Progenitor cell of endocrine pancreas (in vitro differentiated cells): ENCODE data around the gene KRTAP21-1. TPM values are rescaled to one million over a fixed set of nuclear protein-coding genes. Genes with fewer than 3 reads are reported as not detected.

Source experiments
- DNase-seq: peaks from one replicate; pipeline ENCODE4 v3.0.0; 2021; ENCODE audit warnings: low spot score; ENCODE audit not compliant: unreplicated experiment
- H3K27ac Mint-ChIP-seq: 2 replicates; pipeline ENCODE4 v1.8.0; 2021; ENCODE audit warnings: mild to moderate bottlenecking, moderate library complexity, mixed read lengths
- H3K27me3 Mint-ChIP-seq: 2 replicates; pipeline ENCODE4 v1.8.0; 2021; ENCODE audit warnings: mixed read lengths
- H3K36me3 Mint-ChIP-seq: 2 replicates; pipeline ENCODE4 v1.8.0; 2022; ENCODE audit warnings: mixed read lengths; ENCODE audit not compliant: insufficient read depth
- H3K4me1 Mint-ChIP-seq: 2 replicates; pipeline ENCODE4 v1.8.0; 2021; ENCODE audit warnings: low read depth, mixed read lengths
- H3K4me3 Mint-ChIP-seq: 2 replicates; pipeline ENCODE4 v1.8.0; 2021; ENCODE audit warnings: low read depth, mild to moderate bottlenecking, moderate library complexity, mixed read lengths
- H3K9me3 Mint-ChIP-seq: 2 replicates; pipeline ENCODE4 v1.8.0; 2021; ENCODE audit warnings: low read depth, mixed read lengths
- CTCF ChIP-seq: fragments of 200-600 bp; sonication (generic); IDR thresholded peaks from one replicate; pipeline ENCODE4 v1.5.0; 2021; ENCODE audit warnings: antibody characterized with exemption, mild to moderate bottlenecking; ENCODE audit not compliant: unreplicated experiment
- total RNA-seq: library from RNA; stranded (reverse); gene quantifications from 2 replicates; pipeline ENCODE4 v1.2.1, GENCODE V29; 2021

The KRTAP21-1 gene
- total RNA-seq, 1 donor from 2014 or later, result not detected

DNA sequence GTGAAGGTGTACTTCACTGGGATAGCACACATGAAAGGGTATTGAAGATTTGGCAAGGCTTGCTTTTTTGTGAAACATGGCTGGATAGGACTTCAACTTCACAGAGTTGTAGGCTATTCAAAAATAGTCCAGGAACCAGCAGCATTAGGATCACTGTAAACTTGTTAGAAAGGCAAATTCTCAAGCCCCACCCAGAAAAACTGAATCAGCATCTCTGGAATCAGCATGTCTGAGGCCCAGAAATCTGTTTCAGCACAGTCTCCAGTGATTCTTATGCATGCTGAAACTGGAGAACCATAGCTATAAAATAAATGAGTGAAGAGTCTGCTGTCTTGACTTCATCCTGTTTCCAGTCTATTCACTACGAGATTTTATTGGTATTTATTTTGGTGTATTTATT is 28.5 kb downstream of the KRTAP21-1 start:
- Mint-ChIP-seq H3K27me3 (peaks cover 10% of the 10 kb centered on the region), H3K36me3 (no peaks in the 10 kb centered on the region), H3K9me3 (peaks cover 23% of the 10 kb centered on the region), H3K27ac (no peak overlapping the region), H3K4me3 (no peak overlapping the region), H3K4me1 (no peaks in the 10 kb centered on the region)
- DNase-seq, result no peak
- no peak for TF ChIP-seq CTCF

- Mint-ChIP-seq H3K27ac (no peak overlapping the region), H3K27me3 (no peaks in the 10 kb centered on the region), H3K4me3 (no peak overlapping the region), H3K4me1 (no peaks in the 10 kb centered on the region), H3K9me3 (peaks cover 11% of the 10 kb centered on the region), H3K36me3 (no peaks in the 10 kb centered on the region)
- DNase-seq, result no peak
- no peak for TF ChIP-seq CTCF
Measured at GRCh38 chr21:30719401-30719800, 35.8 kb downstream of the KRTAP21-1 start.

DNA sequence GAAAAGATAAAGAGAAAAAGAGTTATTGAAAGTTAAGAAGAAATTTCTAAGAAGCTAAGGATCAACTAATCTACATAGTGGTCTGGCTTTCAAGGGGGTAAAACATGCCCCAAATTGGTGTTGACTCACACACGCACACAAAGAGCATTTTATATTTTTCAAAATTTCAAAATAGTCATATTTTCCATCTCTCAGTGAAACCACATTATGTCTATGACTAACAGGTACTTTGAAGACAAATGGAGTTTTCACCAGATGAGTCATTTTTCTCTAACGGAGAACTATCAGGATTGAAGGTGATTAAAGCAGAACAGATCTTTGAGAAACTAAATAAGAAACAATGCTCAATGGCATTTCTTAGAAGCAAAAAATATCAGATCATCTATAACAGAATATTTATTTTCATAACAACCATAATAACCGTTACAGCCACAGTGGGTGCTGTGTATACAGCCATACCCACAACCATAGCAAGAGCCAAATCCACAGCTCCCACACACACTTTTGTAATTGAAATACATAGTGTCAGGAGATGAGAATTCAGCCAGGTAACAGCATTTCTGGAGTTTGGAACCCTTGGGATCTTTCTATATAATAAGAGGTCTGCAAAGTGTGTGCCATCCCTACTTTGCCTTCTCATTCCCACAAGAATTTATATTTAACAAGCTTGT is 36.9 kb downstream of the KRTAP21-1 start, which contains the start of gene KRTAP21-3:
Gene KRTAP21-3, minus strand, starts transcription at position 539 of the 671 bp plus-strand sequence. Its CDS starts 18 bp downstream, at position 521.
- Mint-ChIP-seq H3K4me3 (no peak within 1 kb of the TSS), H3K36me3 (no peaks in the 10 kb centered on the region), H3K4me1 (no peaks in the 10 kb centered on the region), H3K9me3 (peaks cover 8% of the 10 kb centered on the region), H3K27me3 (no peaks in the 10 kb centered on the region), H3K27ac (no peak within 1 kb of the TSS)
- DNase-seq, result no peak
- no peak for TF ChIP-seq CTCF

DNA sequence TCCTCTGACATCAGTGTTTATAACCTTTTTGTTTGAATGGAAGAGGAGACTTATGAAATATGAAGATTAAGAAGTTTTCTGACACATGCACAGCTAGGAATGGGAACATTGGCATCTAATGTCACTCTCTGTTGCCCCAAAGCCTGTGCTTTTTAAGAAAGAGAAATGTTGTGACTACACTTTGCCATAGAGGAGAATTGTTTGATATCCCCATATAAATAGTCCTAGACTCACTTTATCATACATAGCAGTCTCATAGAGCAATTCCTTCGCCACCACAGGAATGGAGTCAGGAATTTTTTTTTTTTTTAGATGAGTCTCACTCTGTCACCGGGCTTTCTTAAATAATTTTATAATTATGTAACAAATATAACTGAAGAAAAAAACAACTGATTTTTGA is 38.1 kb downstream of the KRTAP21-1 start:
- H3K36me3 Mint-ChIP-seq, result no peaks in the 10 kb centered on the region
- peaks cover 13% of the 10 kb centered on the region for H3K9me3 Mint-ChIP-seq
- H3K27ac Mint-ChIP-seq, result no peak overlapping the region
- DNase-seq, result no peak
- H3K4me1 Mint-ChIP-seq, result no peaks in the 10 kb centered on the region
- no peak overlapping the region for H3K4me3 Mint-ChIP-seq
- TF ChIP-seq CTCF, result no peak
- no peaks in the 10 kb centered on the region for H3K27me3 Mint-ChIP-seq

DNA sequence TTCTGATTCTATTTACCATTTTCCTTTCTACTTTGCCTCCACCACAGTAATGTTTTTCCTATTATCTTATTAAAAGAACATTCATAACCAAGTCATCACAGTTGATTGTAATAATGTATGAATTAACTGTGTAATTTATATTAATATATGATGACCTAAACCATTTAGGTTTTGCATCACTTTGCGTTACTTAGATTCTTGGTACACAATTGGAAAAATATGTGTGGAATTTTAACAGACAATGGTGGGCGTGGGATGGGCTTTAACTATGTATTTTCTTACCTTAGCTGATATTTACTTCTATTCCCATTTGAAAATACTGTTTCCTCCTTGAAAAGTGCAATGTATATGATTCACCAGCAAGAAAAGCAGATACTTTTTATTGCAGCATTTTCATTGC is 40.3 kb downstream of the KRTAP21-1 start:
- H3K9me3 Mint-ChIP-seq, result peaks cover 13% of the 10 kb centered on the region
- H3K4me1 Mint-ChIP-seq, result no peaks in the 10 kb centered on the region
- no peak overlapping the region for H3K27ac Mint-ChIP-seq
- no peaks in the 10 kb centered on the region for H3K27me3 Mint-ChIP-seq
- TF ChIP-seq CTCF, result no peak
- H3K36me3 Mint-ChIP-seq, result no peaks in the 10 kb centered on the region
- H3K4me3 Mint-ChIP-seq, result no peak overlapping the region
- DNase-seq, result no peak
